HEK293 (cell line): ENCODE data around the gene HMG20B.
A peak's percentile ranks its signal among the peaks of the same experiment; 100 is the strongest.

ENCODE experiments used
- CTCF ChIA-PET: fragments of 350-600 bp; formaldehyde crosslinking; extraction: SDS; loops from one replicate; lab custom pipeline; 2021; ENCODE audit warnings: antibody characterized with exemption; lab: Yijun Ruan, JAX
- POLR2A ChIA-PET: fragments of 300-600 bp; formaldehyde crosslinking; extraction: SDS; loops from one replicate; lab custom pipeline; 2020; ENCODE audit warnings: antibody characterized with exemption, inconsistent platforms; lab: Yijun Ruan, JAX
- H3K27ac ChIP-seq: fragments of 200-500 bp; sonication (Bioruptor generic); 2 replicates; pipeline ENCODE4 v1.5.1; 2014; ENCODE audit warnings: low read depth, low read length, control low read depth, inconsistent platforms; ENCODE audit errors: extremely low read depth
- H3K36me3 ChIP-seq, 2 experiments: fragments of 200-500 bp in 1 of 2; sonication (Bioruptor generic) in 1 of 2; 1 replicate in 1 of 2; 2 replicates in 1 of 2; pipeline ENCODE4 v1.5.1; 2014 to 2017; ENCODE audit warnings: inconsistent platforms in 2 of 2, low read length in 2 of 2; ENCODE audit not compliant: control insufficient read depth in 2 of 2, insufficient read depth in 1 of 2
- H3K4me1 ChIP-seq: fragments of 200-500 bp; sonication (Bioruptor generic); 2 replicates; pipeline ENCODE4 v1.5.1; 2014; ENCODE audit warnings: mild to moderate bottlenecking, low read length, inconsistent platforms; ENCODE audit not compliant: control insufficient read depth, insufficient read depth
- H3K4me3 ChIP-seq: 2 replicates; pipeline ENCODE4 v1.5.1; 2011; ENCODE audit warnings: low read depth, mild to moderate bottlenecking, control low read depth, low read length, moderate library complexity
- H3K9me3 ChIP-seq: fragments of 200-500 bp; sonication (Bioruptor generic); 2 replicates; pipeline ENCODE4 v1.5.1; 2014; ENCODE audit warnings: low read depth, low read length, inconsistent platforms; ENCODE audit not compliant: control insufficient read depth, insufficient read depth
- BCL11B ChIP-seq: fragments of 450-650 bp; formaldehyde crosslinking; IDR thresholded peaks from 2 replicates; pipeline ENCODE4 v1.5.1; 2016; ENCODE audit warnings: low read depth, missing biosample characterization, missing genetic modification characterization
- GFI1B ChIP-seq: fragments of 450-650 bp; formaldehyde crosslinking; IDR thresholded peaks from 2 replicates; pipeline ENCODE4 v1.5.1; 2016; ENCODE audit warnings: missing biosample characterization, missing genetic modification characterization
- GLIS1 ChIP-seq: fragments of 450-650 bp; formaldehyde crosslinking; IDR thresholded peaks from 2 replicates; pipeline ENCODE4 v1.5.1; 2016; ENCODE audit warnings: missing biosample characterization, missing genetic modification characterization
- KLF1 ChIP-seq: fragments of 450-650 bp; formaldehyde crosslinking; IDR thresholded peaks from 2 replicates; pipeline ENCODE4 v1.5.1; 2016; ENCODE audit warnings: missing biosample characterization, missing genetic modification characterization
- PRDM10 ChIP-seq: fragments of 450-650 bp; formaldehyde crosslinking; IDR thresholded peaks from 2 replicates; pipeline ENCODE4 v1.5.1; 2016; ENCODE audit warnings: missing biosample characterization, missing genetic modification characterization
- PRDM4 ChIP-seq: fragments of 450-650 bp; formaldehyde crosslinking; IDR thresholded peaks from 2 replicates; pipeline ENCODE4 v1.5.1; 2017; ENCODE audit warnings: missing biosample characterization, missing genetic modification characterization
- REST ChIP-seq: fragments of 450-650 bp; formaldehyde crosslinking; IDR thresholded peaks from 2 replicates; pipeline ENCODE4 v1.5.1; 2016; ENCODE audit warnings: missing biosample characterization, missing genetic modification characterization
- SP2 ChIP-seq: fragments of 450-650 bp; formaldehyde crosslinking; IDR thresholded peaks from 2 replicates; pipeline ENCODE4 v1.5.1; 2016; ENCODE audit warnings: missing biosample characterization, missing genetic modification characterization
- ZBTB26 ChIP-seq: fragments of 450-650 bp; formaldehyde crosslinking; optimal IDR thresholded peaks from 2 replicates; pipeline ENCODE3; 2016; ENCODE audit warnings: missing biosample characterization, mild to moderate bottlenecking, missing genetic modification characterization
- ZBTB6 ChIP-seq: fragments of 450-650 bp; formaldehyde crosslinking; IDR thresholded peaks from 2 replicates; pipeline ENCODE4 v1.5.1; 2017; ENCODE audit warnings: missing biosample characterization, missing genetic modification characterization
- ZNF221 ChIP-seq: fragments of 450-650 bp; formaldehyde crosslinking; IDR thresholded peaks from 2 replicates; pipeline ENCODE4 v1.5.1; 2017; ENCODE audit warnings: missing biosample characterization, missing genetic modification characterization, borderline replicate concordance
- ZNF280D ChIP-seq: fragments of 450-650 bp; formaldehyde crosslinking; IDR thresholded peaks from 2 replicates; pipeline ENCODE4 v1.5.1; 2016; ENCODE audit warnings: missing biosample characterization, missing genetic modification characterization
- ZNF350 ChIP-seq: fragments of 450-650 bp; formaldehyde crosslinking; IDR thresholded peaks from 2 replicates; pipeline ENCODE4 v1.5.0; 2017; ENCODE audit warnings: missing biosample characterization, mild to moderate bottlenecking, missing genetic modification characterization
- ZNF398 ChIP-seq: fragments of 450-650 bp; formaldehyde crosslinking; IDR thresholded peaks from 2 replicates; pipeline ENCODE4 v1.5.1; 2017; ENCODE audit warnings: missing biosample characterization, missing genetic modification characterization
- ZNF423 ChIP-seq: fragments of 450-650 bp; formaldehyde crosslinking; IDR thresholded peaks from 2 replicates; pipeline ENCODE4 v1.5.1; 2016; ENCODE audit warnings: missing biosample characterization, missing genetic modification characterization
- ZNF580 ChIP-seq: fragments of 450-650 bp; formaldehyde crosslinking; IDR thresholded peaks from 2 replicates; pipeline ENCODE4 v1.5.1; 2016; ENCODE audit warnings: missing biosample characterization, missing genetic modification characterization
- ZNF623 ChIP-seq: fragments of 450-650 bp; formaldehyde crosslinking; IDR thresholded peaks from 2 replicates; pipeline ENCODE4 v1.5.1; 2016; ENCODE audit warnings: missing biosample characterization, missing genetic modification characterization
- ZNF658 ChIP-seq: fragments of 450-650 bp; formaldehyde crosslinking; IDR thresholded peaks from 2 replicates; pipeline ENCODE4; 2016; ENCODE audit warnings: missing biosample characterization, missing genetic modification characterization

HMG20B gene

GRCh38 chr19:3607303-3608078, 34.7 kb downstream of the HMG20B start:
- H3K4me3 ChIP-seq, result peak overlapping the region; percentile 15; the same call in 1 of the 2 replicates
- ChIA-PET CTCF (interaction anchor here (0.6 to 1.5 kb wide), 12 partner anchors 11 to 532 kb away, joined by 3 to 4 read pairs (median 3); no protein-coding TSS in a partner anchor), POLR2A (no interaction called here)
- no peaks in the 10 kb centered on the region for H3K9me3 ChIP-seq
- H3K27ac ChIP-seq, result no peak overlapping the region
- H3K4me1 ChIP-seq, result peaks cover 3% of the 10 kb centered on the region; the same call in 1 of the 2 replicates
- peaks cover 0 to 25% of the 10 kb centered on the region in 2 experiments; a peak in 2 of 3 replicates for H3K36me3 ChIP-seq
- TF ChIP-seq ZNF423 (tag by site-specific recombination) (no peak), KLF1 (tag by site-specific recombination) (peak; percentile 90), ZNF280D (tag by site-specific recombination) (no peak), ZNF658 (tag by site-specific recombination) (no peak), ZNF350 (tag by site-specific recombination) (no peak), ZBTB26 (tag by site-specific recombination) (peak; percentile 9), PRDM10 (no peak), GLIS1 (no peak; the same call in 1 of the 2 replicates), ZNF580 (tag by site-specific recombination) (no peak), GFI1B (tag by site-specific recombination) (no peak), ZBTB6 (tag by site-specific recombination) (peak; percentile 6; the same call in 1 of the 2 replicates), ZNF398 (no peak), PRDM4 (tag by site-specific recombination) (no peak), ZNF623 (no peak), SP2 (tag by site-specific recombination) (peak; percentile 69), ZNF221 (tag by site-specific recombination) (no peak), REST (tag by site-specific recombination) (no peak), BCL11B (tag by site-specific recombination) (no peak)
